ENCODE data around the gene DDX10. TPM values are rescaled to one million over a fixed set of nuclear protein-coding genes. Genes with fewer than 3 reads are reported as not detected.

Gene DDX10
- total RNA-seq, 1 donor from 2014 or later, result 32.2 TPM

GRCh38 chr11:108693852-108694251, 29.0 kb downstream of the DDX10 start:
- Histone ChIP-seq H3K4me1 (ENCODE audit: insufficient read depth, low read length) (peaks cover 15% of the 10 kb centered on the region), H3K9ac (ENCODE audit: low read length) (peak overlapping the region; percentile 7), H3K4me3 (ENCODE audit: insufficient read depth, low read depth, low read length) (no peak overlapping the region), H3K79me2 (ENCODE audit: insufficient read depth, low read length) (peaks cover 3% of the 10 kb centered on the region), H3K4me2 (ENCODE audit: low read length) (peak overlapping the region; percentile 12), H3K9me3 (ENCODE audit: insufficient read depth, low read depth, low read length) (no peaks in the 10 kb centered on the region), H2AFZ (ENCODE audit: low read depth, low read length) (no peak overlapping the region), H3K36me3 (ENCODE audit: insufficient read depth, low read length) (peaks cover 18% of the 10 kb centered on the region), H4K20me1 (ENCODE audit: insufficient read depth, low read length) (no peaks in the 10 kb centered on the region), H3K27me3 (ENCODE audit: insufficient read depth, low read length) (no peaks in the 10 kb centered on the region), H3K27ac (ENCODE audit: low read depth, low read length) (peak overlapping the region; percentile 52)
- H3K27ac Mint-ChIP-seq (ENCODE audit: unreplicated experiment), result no peak overlapping the region
- peaks cover 14% of the 10 kb centered on the region for H3K36me3 Mint-ChIP-seq (ENCODE audit: low read depth, unreplicated experiment)
- no peak overlapping the region for H3K4me3 Mint-ChIP-seq (ENCODE audit: unreplicated experiment)
- peaks cover 12% of the 10 kb centered on the region for H3K4me1 Mint-ChIP-seq (ENCODE audit: low read depth, unreplicated experiment)
- no peak for TF ChIP-seq EZH2 (IDR thresholded peaks at IDR 0.05; ENCODE audit: insufficient read depth, low read length)
- peak; percentile 75 for DNase-seq (ENCODE audit: low read depth)
- no peaks in the 10 kb centered on the region for H3K9me3 Mint-ChIP-seq (ENCODE audit: unreplicated experiment)
- H3K27me3 Mint-ChIP-seq (ENCODE audit: low read depth, unreplicated experiment), result no peaks in the 10 kb centered on the region
- no peak for FAIRE-seq

DNA sequence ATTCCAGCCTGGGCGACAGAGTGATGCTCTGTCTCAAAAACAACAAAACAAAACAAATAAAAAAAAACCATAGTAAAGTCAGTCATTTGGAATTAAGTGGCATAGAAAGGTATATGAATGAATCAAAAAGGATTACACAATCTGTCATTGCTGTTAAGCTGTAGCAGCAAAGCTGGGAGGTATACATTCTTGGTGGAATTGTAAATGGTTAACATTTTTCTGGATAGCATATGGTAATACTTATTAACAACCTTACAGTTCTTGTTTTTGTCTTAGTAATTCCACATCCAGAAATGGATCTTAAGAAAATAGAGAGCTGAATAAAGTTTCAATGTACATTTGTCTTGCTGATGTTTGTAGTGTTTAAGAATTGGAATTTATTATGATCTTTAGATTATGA, 30.0 kb downstream of the DDX10 start:
- no peak overlapping the region for H3K4me2 ChIP-seq (ENCODE audit: low read length)
- no peaks in the 10 kb centered on the region for H3K9me3 ChIP-seq (ENCODE audit: insufficient read depth, low read depth, low read length)
- no peak overlapping the region for H3K27ac ChIP-seq (ENCODE audit: low read depth, low read length)
- H3K4me3 ChIP-seq (ENCODE audit: insufficient read depth, low read depth, low read length), result no peak overlapping the region
- no peak overlapping the region for H3K9ac ChIP-seq (ENCODE audit: low read length)
- no peak for DNase-seq (ENCODE audit: low read depth)
- Mint-ChIP-seq H3K27ac (ENCODE audit: unreplicated experiment) (no peak overlapping the region), H3K27me3 (ENCODE audit: low read depth, unreplicated experiment) (no peaks in the 10 kb centered on the region), H3K4me3 (ENCODE audit: unreplicated experiment) (no peak overlapping the region), H3K4me1 (ENCODE audit: low read depth, unreplicated experiment) (peaks cover 17% of the 10 kb centered on the region), H3K9me3 (ENCODE audit: unreplicated experiment) (no peaks in the 10 kb centered on the region), H3K36me3 (ENCODE audit: low read depth, unreplicated experiment) (peaks cover 12% of the 10 kb centered on the region)
- no peaks in the 10 kb centered on the region for H4K20me1 ChIP-seq (ENCODE audit: insufficient read depth, low read length)
- peaks cover 14% of the 10 kb centered on the region for H3K36me3 ChIP-seq (ENCODE audit: insufficient read depth, low read length)
- H3K27me3 ChIP-seq (ENCODE audit: insufficient read depth, low read length), result no peaks in the 10 kb centered on the region
- H3K4me1 ChIP-seq (ENCODE audit: insufficient read depth, low read length), result peaks cover 15% of the 10 kb centered on the region
- FAIRE-seq, result no peak
- TF ChIP-seq EZH2 (IDR thresholded peaks at IDR 0.05; ENCODE audit: insufficient read depth, low read length), result no peak
- TF ChIP-seq CTCF (IDR thresholded peaks at IDR 0.05; ENCODE audit: insufficient read depth, low read depth, low read length), result no peak
- peaks cover 3% of the 10 kb centered on the region for H3K79me2 ChIP-seq (ENCODE audit: insufficient read depth, low read length)
- no peak overlapping the region for H2AFZ ChIP-seq (ENCODE audit: low read depth, low read length)

DNA sequence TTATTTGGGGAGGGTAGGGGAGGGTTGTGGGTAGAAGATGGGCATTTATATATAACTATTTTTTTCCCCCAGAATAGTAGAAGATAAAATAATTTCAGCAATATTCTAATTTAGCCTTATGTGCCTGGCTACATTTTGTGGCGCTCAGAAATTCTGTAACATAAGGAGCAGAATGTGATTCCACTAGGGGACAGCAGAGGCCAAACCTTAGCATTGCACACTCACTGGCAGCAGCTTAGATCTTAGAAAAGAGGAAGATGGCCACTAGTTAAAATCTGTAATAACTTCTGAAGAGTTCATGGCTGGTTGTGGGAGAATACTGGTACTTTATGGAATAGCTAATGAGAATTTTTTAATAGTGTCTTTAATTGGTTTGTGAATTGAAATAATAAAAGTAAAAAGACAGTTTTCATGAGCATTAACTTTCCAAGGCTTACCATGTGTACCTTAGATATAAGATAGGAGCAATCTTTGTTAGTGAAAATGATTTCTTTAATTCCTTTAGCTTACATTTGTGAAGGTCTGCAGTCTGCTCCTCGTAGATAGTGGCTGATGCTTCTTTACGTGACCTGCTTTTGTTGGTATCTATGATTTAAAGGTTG, 33.1 kb downstream of the DDX10 start:
- H3K27me3 ChIP-seq (ENCODE audit: insufficient read depth, low read length), result no peaks in the 10 kb centered on the region
- H3K27me3 Mint-ChIP-seq (ENCODE audit: low read depth, unreplicated experiment), result no peaks in the 10 kb centered on the region
- H3K9ac ChIP-seq (ENCODE audit: low read length), result no peak overlapping the region
- no peak overlapping the region for H3K4me3 ChIP-seq (ENCODE audit: insufficient read depth, low read depth, low read length)
- no peak overlapping the region for H3K4me3 Mint-ChIP-seq (ENCODE audit: unreplicated experiment)
- TF ChIP-seq EZH2 (IDR thresholded peaks at IDR 0.05; ENCODE audit: insufficient read depth, low read length) (no peak), CTCF (IDR thresholded peaks at IDR 0.05; ENCODE audit: insufficient read depth, low read depth, low read length) (peak; percentile 97)
- no peaks in the 10 kb centered on the region for H3K9me3 Mint-ChIP-seq (ENCODE audit: unreplicated experiment)
- peak; percentile 59 for DNase-seq (ENCODE audit: low read depth)
- H3K4me1 ChIP-seq (ENCODE audit: insufficient read depth, low read length), result peaks cover 15% of the 10 kb centered on the region
- H3K4me1 Mint-ChIP-seq (ENCODE audit: low read depth, unreplicated experiment), result peaks cover 17% of the 10 kb centered on the region
- peaks cover 14% of the 10 kb centered on the region for H3K36me3 ChIP-seq (ENCODE audit: insufficient read depth, low read length)
- no peaks in the 10 kb centered on the region for H3K79me2 ChIP-seq (ENCODE audit: insufficient read depth, low read length)
- no peak overlapping the region for H3K4me2 ChIP-seq (ENCODE audit: low read length)
- H3K9me3 ChIP-seq (ENCODE audit: insufficient read depth, low read depth, low read length), result no peaks in the 10 kb centered on the region
- H4K20me1 ChIP-seq (ENCODE audit: insufficient read depth, low read length), result no peaks in the 10 kb centered on the region
- H3K27ac ChIP-seq (ENCODE audit: low read depth, low read length), result no peak overlapping the region
- peak; percentile 58 for FAIRE-seq
- H2AFZ ChIP-seq (ENCODE audit: low read depth, low read length), result no peak overlapping the region
- peaks cover 7% of the 10 kb centered on the region for H3K36me3 Mint-ChIP-seq (ENCODE audit: low read depth, unreplicated experiment)
- no peak overlapping the region for H3K27ac Mint-ChIP-seq (ENCODE audit: unreplicated experiment)
